ENCODE measurements around the gene SBF2.

Gene SBF2

DNA sequence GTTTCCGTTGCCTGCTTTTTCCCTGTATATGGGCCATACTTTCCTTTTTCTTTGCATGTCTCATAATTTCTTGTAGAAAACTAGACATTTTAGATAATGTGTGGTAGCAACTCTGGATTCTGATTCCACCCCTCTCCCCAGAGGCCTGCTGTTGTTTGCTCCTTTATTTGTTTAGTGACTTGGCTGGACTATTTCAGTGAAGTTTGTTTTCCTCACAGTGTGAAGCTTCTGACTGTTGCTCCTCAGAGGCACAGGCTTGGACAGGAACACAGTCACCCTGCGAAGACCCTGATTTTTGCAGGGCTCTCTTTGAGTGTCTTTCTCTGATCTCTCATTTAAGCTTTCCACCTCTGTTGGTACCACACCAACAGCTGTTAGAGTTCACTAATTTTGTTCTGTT, 557.7 kb downstream of the SBF2 start:
- no peak for DNase-seq

DNA sequence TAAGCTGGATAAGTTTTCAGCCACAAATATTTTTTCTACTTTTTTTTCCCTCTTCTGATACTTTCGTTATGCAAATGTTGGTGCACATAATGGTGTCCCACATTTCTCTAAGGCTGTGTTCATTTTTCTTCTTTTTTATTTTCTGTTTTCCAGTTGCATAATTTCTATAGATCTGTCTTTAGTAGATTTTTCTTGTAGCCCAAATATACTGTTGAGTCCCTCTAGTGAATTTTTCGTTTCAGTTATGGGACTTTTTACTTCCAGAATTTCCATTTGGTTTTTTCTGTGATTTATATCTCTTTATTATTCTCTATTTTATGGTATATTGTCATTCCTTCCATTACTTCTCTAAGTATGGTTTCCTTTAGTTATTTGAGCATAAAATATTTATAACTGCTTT, 558.1 kb downstream of the SBF2 start:
- no peak for DNase-seq

DNA sequence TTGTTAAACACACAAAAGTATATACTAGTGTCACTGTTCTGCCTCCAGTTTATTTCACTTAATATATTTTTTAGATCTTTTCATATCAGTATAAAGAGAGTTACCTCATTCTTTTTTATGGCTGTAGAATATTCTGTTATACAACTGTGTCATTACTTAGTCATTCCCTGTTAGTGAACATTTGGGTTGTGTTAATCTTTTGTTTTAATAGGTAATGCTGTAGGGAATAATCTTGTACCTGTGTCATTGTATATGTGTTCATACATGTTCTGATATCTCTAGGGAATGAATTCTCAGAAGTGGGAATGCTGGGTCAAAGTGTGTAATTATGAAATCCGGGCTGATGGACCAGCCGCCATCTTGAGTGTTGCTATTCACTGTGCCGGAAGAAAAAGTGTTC, 558.8 kb downstream of the SBF2 start:
- DNase-seq, result no peak

DNA sequence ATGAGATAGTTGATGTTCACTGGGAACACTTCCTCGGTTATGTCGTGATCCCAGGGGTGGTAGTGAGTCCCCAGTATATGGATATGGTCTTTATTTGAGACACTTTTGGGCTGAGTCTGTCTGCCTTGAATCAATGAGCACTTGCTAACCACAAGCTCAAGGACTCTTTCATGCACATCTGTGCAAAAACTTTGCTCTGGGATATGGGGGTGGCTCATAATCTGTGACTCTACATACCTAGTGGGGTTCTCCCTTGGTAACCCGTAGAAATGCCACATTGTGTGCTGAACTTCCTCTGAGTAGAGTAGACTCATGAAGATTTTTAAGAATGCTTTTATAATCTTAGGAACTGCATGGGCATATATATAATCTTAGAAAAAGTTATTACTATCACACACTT, 560.8 kb downstream of the SBF2 start:
- no peak for DNase-seq

DNA sequence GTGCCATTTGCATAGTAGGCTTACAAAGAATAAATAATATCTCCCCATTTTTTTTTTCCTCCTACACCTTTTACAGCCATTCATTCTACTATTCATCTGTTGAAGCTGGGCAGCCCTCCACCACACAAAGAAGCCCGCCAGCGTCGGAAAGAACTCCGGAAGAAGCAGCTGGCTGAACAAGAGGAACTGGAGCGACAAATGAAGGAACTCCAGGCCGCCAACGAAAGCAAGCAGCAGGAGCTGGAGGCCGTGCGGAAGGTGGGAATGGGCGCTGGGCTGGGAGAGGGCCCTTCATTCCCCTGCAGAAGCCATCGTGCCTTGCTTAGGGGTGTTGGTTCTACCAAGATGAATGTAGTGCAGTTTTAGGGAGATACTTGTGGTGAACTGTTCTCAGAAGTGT, 561.6 kb downstream of the SBF2 start:
- no peak for DNase-seq

DNA sequence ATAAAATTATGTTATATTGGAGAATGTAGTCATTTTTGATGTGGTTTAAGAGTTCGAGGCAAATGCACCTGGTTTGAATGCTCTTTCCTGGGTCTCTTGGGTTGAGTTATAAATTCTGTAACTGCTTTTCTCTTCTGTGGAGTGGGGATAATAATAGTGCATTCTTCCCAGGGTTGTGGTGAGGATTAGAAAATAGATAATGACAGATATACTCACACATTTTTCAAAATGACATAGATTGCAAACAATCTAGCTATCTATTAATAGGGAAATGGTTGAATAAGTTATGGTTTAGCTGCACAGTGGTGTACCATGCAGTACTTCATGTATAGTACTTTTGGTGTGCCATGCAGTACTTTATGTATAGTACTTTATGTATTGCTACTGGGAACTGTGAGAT, 562.8 kb downstream of the SBF2 start:
- DNase-seq, result no peak

All from stimulated activated CD4-positive, alpha-beta T cell treated with anti-CD3 and anti-CD28 coated beads, Interleukin-2, amount 100 ng/mL, for 48 hours (primary cell).